ENCODE measurements around the gene CTSO. TPM values are rescaled to one million over a fixed set of nuclear protein-coding genes. Genes with fewer than 3 reads are reported as not detected.

Gene CTSO
- total and polyA plus RNA-seq, 4 donors: 20.7 to 36.7 (median 24.5) TPM

- TF ChIP-seq HNF4A (conservative IDR thresholded peaks at IDR 0.05) (no peak), REST (IDR thresholded peaks at IDR 0.05) (no peak), SP1 (IDR thresholded peaks at IDR 0.05) (no peak), FOXA2 (IDR thresholded peaks at IDR 0.05) (no peak), ATF3 (IDR thresholded peaks at IDR 0.05) (no peak), RXRA (IDR thresholded peaks at IDR 0.05) (no peak), HNF4G (IDR thresholded peaks at IDR 0.05) (no peak), TAF1 (conservative IDR thresholded peaks at IDR 0.05) (no peak), FOXA1 (IDR thresholded peaks at IDR 0.05) (no peak), CTCF (IDR thresholded peaks at IDR 0.05; ENCODE audit: low read depth, low read length, missing input control) (no peak), NR2F2 (IDR thresholded peaks at IDR 0.05) (no peak), RAD21 (IDR thresholded peaks at IDR 0.05) (no peak), JUND (IDR thresholded peaks at IDR 0.05) (no peak)
- Histone ChIP-seq H3K27me3 (ENCODE audit: control insufficient read depth in 4 of 4, insufficient read depth in 4 of 4, low read length in 3 of 4) (no peaks in the 10 kb centered on the region), H3K9me3 (ENCODE audit: control insufficient read depth in 4 of 4, low read length in 3 of 4) (peaks cover 0 to 9% (median 2%) of the 10 kb centered on the region in 4 donors), H3K9ac (ENCODE audit: low read depth in 1 of 2, low read length in 2 of 2) (no peak overlapping the region), H3K27ac (ENCODE audit: low read depth in 1 of 2, low read length in 2 of 2) (no peak overlapping the region), H3K4me1 (ENCODE audit: control insufficient read depth in 4 of 4, insufficient read depth in 4 of 4, low read length in 3 of 4) (peaks cover 3 to 14% (median 8%) of the 10 kb centered on the region in 4 donors), H3K4me3 (ENCODE audit: low read depth in 1 of 3, low read length in 3 of 3) (no peak overlapping the region), H3K36me3 (ENCODE audit: control insufficient read depth in 4 of 4, insufficient read depth in 3 of 4, low read depth in 1 of 4, low read length in 3 of 4) (no peaks in the 10 kb centered on the region)
- DNase-seq (ENCODE audit: low spot score): no peak
- WGBS: 94% methylated on average over 4 of the region's 4 CpGs
These were observed 75.7 kb downstream of the CTSO start for GRCh38 chr4:155877971-155878370.

DNA sequence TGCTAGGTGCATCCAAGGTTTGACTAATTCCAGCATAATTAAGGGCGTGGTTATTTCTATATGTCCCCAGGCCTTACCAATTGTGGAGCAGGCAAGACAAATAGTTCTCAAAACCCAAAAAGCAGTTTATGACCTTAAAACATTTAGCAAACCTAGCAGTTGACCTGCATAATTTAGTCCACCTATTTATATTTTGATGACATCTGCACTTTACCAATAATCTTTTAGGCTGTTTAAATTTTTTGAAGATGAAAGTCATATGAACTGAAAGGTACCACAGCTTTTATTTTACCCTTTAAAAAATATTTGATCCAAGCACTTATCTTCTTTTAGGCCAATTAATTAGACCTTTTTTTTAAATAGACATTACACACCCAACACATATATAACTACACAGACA lies 77.8 kb downstream of the CTSO start:
- H3K9me3 ChIP-seq (ENCODE audit: control insufficient read depth in 4 of 4, low read length in 3 of 4): peaks cover 0 to 9% (median 2%) of the 10 kb centered on the region in 4 donors
- DNase-seq (ENCODE audit: low spot score): no peak
- peaks cover 0 to 3% (median 0%) of the 10 kb centered on the region in 4 donors for H3K4me1 ChIP-seq (ENCODE audit: control insufficient read depth in 4 of 4, insufficient read depth in 4 of 4, low read length in 3 of 4)
- no peaks in the 10 kb centered on the region for H3K36me3 ChIP-seq (ENCODE audit: control insufficient read depth in 4 of 4, insufficient read depth in 3 of 4, low read depth in 1 of 4, low read length in 3 of 4)
- H3K27ac ChIP-seq (ENCODE audit: low read depth in 1 of 2, low read length in 2 of 2): no peak overlapping the region
- H3K9ac ChIP-seq (ENCODE audit: low read depth in 1 of 2, low read length in 2 of 2): no peak overlapping the region
- 48% methylated on average over 1 of the region's 1 CpG for WGBS
- H3K4me3 ChIP-seq (ENCODE audit: low read depth in 1 of 3, low read length in 3 of 3): peak overlapping the region in 1 of 3 donors; percentile 5
- no peaks in the 10 kb centered on the region for H3K27me3 ChIP-seq (ENCODE audit: control insufficient read depth in 4 of 4, insufficient read depth in 4 of 4, low read length in 3 of 4)
- TF ChIP-seq RXRA (IDR thresholded peaks at IDR 0.05) (no peak), GABPA (IDR thresholded peaks at IDR 0.05 in 1 of 2, conservative IDR thresholded peaks at IDR 0.05 in 1 of 2) (no peak), ZBTB33 (IDR thresholded peaks at IDR 0.05) (no peak), REST (IDR thresholded peaks at IDR 0.05) (no peak), HNF4G (IDR thresholded peaks at IDR 0.05) (no peak), SP1 (IDR thresholded peaks at IDR 0.05) (no peak), FOXA1 (IDR thresholded peaks at IDR 0.05) (no peak), ATF3 (IDR thresholded peaks at IDR 0.05) (no peak), TAF1 (conservative IDR thresholded peaks at IDR 0.05) (no peak), YY1 (IDR thresholded peaks at IDR 0.05) (no peak), HNF4A (conservative IDR thresholded peaks at IDR 0.05) (no peak), JUND (IDR thresholded peaks at IDR 0.05) (no peak), RAD21 (IDR thresholded peaks at IDR 0.05) (no peak), FOXA2 (IDR thresholded peaks at IDR 0.05) (no peak)
- TF ChIP-seq, protein P1, sequence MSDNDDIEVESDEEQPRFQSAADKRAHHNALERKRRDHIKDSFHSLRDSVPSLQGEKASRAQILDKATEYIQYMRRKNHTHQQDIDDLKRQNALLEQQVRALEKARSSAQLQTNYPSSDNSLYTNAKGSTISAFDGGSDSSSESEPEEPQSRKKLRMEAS (IDR thresholded peaks at IDR 0.05): no peak
